Uterus (tissue), 2 donors: ENCODE data around the gene PLA2G2D.

Source experiments
- POLR2A ChIP-seq, 2 donors: fragments of 450-650 bp; IDR thresholded peaks; one replicate each; pipeline ENCODE4 v1.6.1; 2016; ENCODE audit warnings: antibody characterized with exemption in 2 of 2, mild to moderate bottlenecking in 1 of 2, moderate library complexity in 1 of 2
- TF ChIP-seq, protein P1 (sequence below), 4 experiments: fragments of 200-600 bp in 2 of 4; fragments of 450-650 bp in 2 of 4; sonication (generic) in 2 of 4; IDR thresholded peaks; one replicate each; pipeline ENCODE4 v1.5.1; 2016 to 2019; ENCODE audit warnings: antibody characterized with exemption in 4 of 4, mild to moderate bottlenecking in 2 of 4, moderate library complexity in 1 of 4

DNA sequence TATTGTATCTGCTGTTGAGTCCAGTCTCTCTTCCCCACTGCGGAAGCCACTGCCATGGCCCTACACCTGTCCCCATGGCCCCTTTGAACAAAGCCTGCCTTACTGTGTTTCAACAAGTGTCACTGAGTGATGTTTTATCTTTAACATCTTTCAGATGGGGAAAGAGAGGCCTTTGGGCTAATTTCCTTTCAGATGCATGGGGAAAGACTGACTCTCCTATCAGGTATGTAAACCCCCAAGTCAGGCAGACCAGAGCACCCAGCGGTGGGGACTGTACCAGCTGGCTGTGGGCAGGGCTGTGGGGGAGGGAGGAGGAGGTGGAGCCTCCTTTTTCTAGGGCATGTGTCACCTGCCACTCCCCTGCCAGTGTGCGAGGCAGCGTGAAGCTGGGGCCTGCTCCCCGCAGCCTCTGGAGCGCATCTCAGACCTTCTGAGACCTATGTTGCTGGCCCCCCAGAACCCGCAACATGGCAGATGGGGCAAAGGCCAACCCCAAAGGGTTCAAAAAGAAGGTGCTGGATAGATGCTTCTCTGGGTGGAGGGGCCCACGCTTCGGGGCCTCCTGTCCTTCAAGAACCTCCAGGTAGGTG, 19.7 kb upstream of the PLA2G2D start, which contains the start of gene PLA2G2F:
- TF ChIP-seq, protein P1, sequence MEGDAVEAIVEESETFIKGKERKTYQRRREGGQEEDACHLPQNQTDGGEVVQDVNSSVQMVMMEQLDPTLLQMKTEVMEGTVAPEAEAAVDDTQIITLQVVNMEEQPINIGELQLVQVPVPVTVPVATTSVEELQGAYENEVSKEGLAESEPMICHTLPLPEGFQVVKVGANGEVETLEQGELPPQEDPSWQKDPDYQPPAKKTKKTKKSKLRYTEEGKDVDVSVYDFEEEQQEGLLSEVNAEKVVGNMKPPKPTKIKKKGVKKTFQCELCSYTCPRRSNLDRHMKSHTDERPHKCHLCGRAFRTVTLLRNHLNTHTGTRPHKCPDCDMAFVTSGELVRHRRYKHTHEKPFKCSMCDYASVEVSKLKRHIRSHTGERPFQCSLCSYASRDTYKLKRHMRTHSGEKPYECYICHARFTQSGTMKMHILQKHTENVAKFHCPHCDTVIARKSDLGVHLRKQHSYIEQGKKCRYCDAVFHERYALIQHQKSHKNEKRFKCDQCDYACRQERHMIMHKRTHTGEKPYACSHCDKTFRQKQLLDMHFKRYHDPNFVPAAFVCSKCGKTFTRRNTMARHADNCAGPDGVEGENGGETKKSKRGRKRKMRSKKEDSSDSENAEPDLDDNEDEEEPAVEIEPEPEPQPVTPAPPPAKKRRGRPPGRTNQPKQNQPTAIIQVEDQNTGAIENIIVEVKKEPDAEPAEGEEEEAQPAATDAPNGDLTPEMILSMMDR (IDR thresholded peaks at IDR 0.05) = no peak
- no peak for TF ChIP-seq POLR2A (IDR thresholded peaks at IDR 0.05)
